Astrocyte of the hippocampus (primary cell): ENCODE results near the gene ASCC3.

Experiments
- DNase-seq: peaks from one replicate; pipeline ENCODE4 v3.0.0; 2011; ENCODE audit warnings: low read depth, low spot score

Gene ASCC3

GRCh38 chr6:100506651-100507050, 374.5 kb downstream of the ASCC3 start:
- peak; percentile 29 for DNase-seq

GRCh38 chr6:100504786-100505737, 376.1 kb downstream of the ASCC3 start:
- DNase-seq, result peak; percentile 94

GRCh38 chr6:100503043-100503705, 378.0 kb downstream of the ASCC3 start:
- no peak for DNase-seq

GRCh38 chr6:100493206-100493888, 387.8 kb downstream of the ASCC3 start:
- no peak for DNase-seq

- DNase-seq, result no peak
Observed at GRCh38 chr6:100491952-100492670, 389.0 kb downstream of the ASCC3 start.

GRCh38 chr6:100490065-100490464, 391.1 kb downstream of the ASCC3 start:
- no peak for DNase-seq

GRCh38 chr6:100488244-100488643, 392.9 kb downstream of the ASCC3 start:
- DNase-seq, result no peak

- DNase-seq, result no peak
Observed at GRCh38 chr6:100487638-100488037, 393.5 kb downstream of the ASCC3 start.

GRCh38 chr6:100485268-100485667, 395.9 kb downstream of the ASCC3 start:
- no peak for DNase-seq

- peak; percentile 20 for DNase-seq
Observed at GRCh38 chr6:100484474-100484873, 396.7 kb downstream of the ASCC3 start.

- DNase-seq, result no peak
Observed at GRCh38 chr6:100482698-100483097, 398.4 kb downstream of the ASCC3 start.

- peak; percentile 66 for DNase-seq
Observed at GRCh38 chr6:100479179-100480035, 401.7 kb downstream of the ASCC3 start.

- DNase-seq, result no peak
Observed at GRCh38 chr6:100475554-100476320, 405.4 kb downstream of the ASCC3 start.

- no peak for DNase-seq
Observed at GRCh38 chr6:100473182-100473581, 407.9 kb downstream of the ASCC3 start.

- DNase-seq, result no peak
Observed at GRCh38 chr6:100472674-100473073, 408.5 kb downstream of the ASCC3 start.

- DNase-seq, result no peak
Observed at GRCh38 chr6:100470422-100471120, 410.6 kb downstream of the ASCC3 start.

- no peak for DNase-seq
Observed at GRCh38 chr6:100469101-100469859, 411.8 kb downstream of the ASCC3 start.

GRCh38 chr6:100468016-100468622, 413.0 kb downstream of the ASCC3 start:
- no peak for DNase-seq
